Stimulated activated CD8-positive, alpha-beta memory T cell treated with anti-CD3 and anti-CD28 coated beads, Interleukin-15, amount 100 ng/mL, for 4 hours (primary cell): ENCODE results near the gene AAMP.

ENCODE experiments used
- DNase-seq, 2 donors: peaks; one replicate each; pipeline ENCODE4 v3.0.0-alpha.2; 2020; ENCODE audit warnings: low read depth in 2 of 2

Gene AAMP

GRCh38 chr2:218260166-218260565, 9.8 kb downstream of the AAMP start:
- DNase-seq, result no peak

GRCh38 chr2:218259099-218259961, 10.6 kb downstream of the AAMP start:
- DNase-seq, result no peak

GRCh38 chr2:218257390-218257981, 12.5 kb downstream of the AAMP start:
- DNase-seq, result peak in 1 of 2 donors; percentile 33

- DNase-seq, result no peak
These were observed 13.2 kb downstream of the AAMP start for GRCh38 chr2:218256612-218257350.

- DNase-seq, result no peak
These were observed 14.5 kb downstream of the AAMP start for GRCh38 chr2:218255446-218255845.

GRCh38 chr2:218253232-218253625, 16.7 kb downstream of the AAMP start:
- no peak for DNase-seq

- no peak for DNase-seq
These were observed 17.3 kb downstream of the AAMP start for GRCh38 chr2:218252509-218253231.

GRCh38 chr2:218249691-218250090, 20.2 kb downstream of the AAMP start:
- DNase-seq, result no peak

- DNase-seq, result no peak
These were observed 24.7 kb downstream of the AAMP start for GRCh38 chr2:218245214-218245613.

GRCh38 chr2:218244665-218245064, 25.3 kb downstream of the AAMP start:
- DNase-seq, result no peak

GRCh38 chr2:218244204-218244603, 25.7 kb downstream of the AAMP start:
- DNase-seq, result no peak

GRCh38 chr2:218238887-218239286, 31.1 kb downstream of the AAMP start:
- no peak for DNase-seq

- no peak for DNase-seq
These were observed 33.1 kb downstream of the AAMP start for GRCh38 chr2:218236829-218237228.

- DNase-seq, result no peak
These were observed 34.9 kb downstream of the AAMP start for GRCh38 chr2:218235017-218235416.

GRCh38 chr2:218234521-218234920, 35.4 kb downstream of the AAMP start:
- no peak for DNase-seq

- DNase-seq, result no peak
These were observed 36.4 kb downstream of the AAMP start for GRCh38 chr2:218233543-218233942.

GRCh38 chr2:218230882-218231281, 39.1 kb downstream of the AAMP start:
- DNase-seq, result no peak

GRCh38 chr2:218229851-218230250, 40.1 kb downstream of the AAMP start:
- no peak for DNase-seq

GRCh38 chr2:218229239-218229638, 40.7 kb downstream of the AAMP start:
- no peak for DNase-seq

GRCh38 chr2:218228366-218229090, 41.4 kb downstream of the AAMP start:
- no peak for DNase-seq

- no peak for DNase-seq
These were observed 43.0 kb downstream of the AAMP start for GRCh38 chr2:218226903-218227302.
